H1 (cell line): ENCODE measurements around the gene NTRK1. TPM values are rescaled to one million over a fixed set of nuclear protein-coding genes. Genes with fewer than 3 reads are reported as not detected.

ENCODE experiments used
- CTCF ChIA-PET: fragments of 300-600 bp; sonication (Branson Sonifier 250); formaldehyde crosslinking; loops from one replicate; lab custom pipeline; 2021; ENCODE audit not compliant: partially characterized antibody; lab: Charles Lee
- POLR2A ChIA-PET: fragments of 300-600 bp; sonication (Branson Sonifier 250); formaldehyde crosslinking; loops from one replicate; lab custom pipeline; 2021; ENCODE audit warnings: inconsistent platforms; ENCODE audit not compliant: partially characterized antibody; lab: Charles Lee
- DNase-seq, 2 experiments: peaks; one replicate each; pipeline versions ENCODE4 v3.0.0 to v3.0.0-alpha.2; 2010 to 2022; ENCODE audit warnings: low spot score in 2 of 2, low read depth in 1 of 2, mixed read lengths in 1 of 2
- FAIRE-seq: peaks from 2 replicates; lab custom pipeline; 2011; peaks lifted over from hg19 to GRCh38; lab: Jason Lieb, UNC
- H2AFZ ChIP-seq: 2 replicates; pipeline ENCODE4 v1.8.1; 2012; ENCODE audit warnings: low read length, inconsistent platforms
- H2AK5ac ChIP-seq: 2 replicates; pipeline ENCODE4 v1.6.1; 2013; ENCODE audit warnings: low read depth, low read length
- H2BK120ac ChIP-seq: replicated peaks from 2 replicates; pipeline ENCODE3; 2013; ENCODE audit warnings: low read depth, low read length, inconsistent platforms
- H2BK12ac ChIP-seq: 2 replicates; pipeline ENCODE4 v1.6.1; 2013; ENCODE audit warnings: low read depth, low read length
- H2BK15ac ChIP-seq: 2 replicates; pipeline ENCODE4 v1.6.1; 2013; ENCODE audit warnings: low read length
- H2BK20ac ChIP-seq: 2 replicates; pipeline ENCODE4 v1.6.1; 2013; ENCODE audit warnings: low read length
- H2BK5ac ChIP-seq: 2 replicates; pipeline ENCODE4 v1.6.1; 2013; ENCODE audit warnings: low read depth, low read length
- H3K14ac ChIP-seq: 2 replicates; pipeline ENCODE4 v1.6.1; 2013; ENCODE audit warnings: inconsistent platforms; ENCODE audit not compliant: insufficient read length
- H3K18ac ChIP-seq: 2 replicates; pipeline ENCODE4 v1.6.1; 2013; ENCODE audit warnings: low read length; ENCODE audit errors: extremely low read depth
- H3K23ac ChIP-seq: 2 replicates; pipeline ENCODE4 v1.6.1; 2013; ENCODE audit warnings: inconsistent platforms; ENCODE audit not compliant: insufficient read length
- H3K23me2 ChIP-seq: 2 replicates; pipeline ENCODE4 v1.6.1; 2013; ENCODE audit warnings: low read depth, low read length
- H3K27ac ChIP-seq: 2 replicates; pipeline ENCODE4 v1.6.1; 2011; ENCODE audit warnings: low read depth, low read length, inconsistent platforms
- H3K27me3 ChIP-seq, 4 experiments: replicated peaks in 1 of 4; 1 replicate in 1 of 4; 2 replicates in 3 of 4; pipeline versions ENCODE4 v1.6.1 to v1.8.1; 2011 to 2013; ENCODE audit warnings: low read length in 3 of 4, mild to moderate bottlenecking in 3 of 4, inconsistent platforms in 2 of 4, mixed read lengths in 2 of 4, moderate library complexity in 1 of 4; ENCODE audit not compliant: control insufficient read depth in 3 of 4, insufficient read depth in 3 of 4; ENCODE audit errors: extremely low read depth in 1 of 4
- H3K36me3 ChIP-seq, 4 experiments: 2 replicates each; pipeline versions ENCODE4 v1.6.1 to v1.8.1; 2011 to 2013; ENCODE audit warnings: mild to moderate bottlenecking in 4 of 4, low read length in 3 of 4, moderate library complexity in 2 of 4, control low read depth in 1 of 4, inconsistent platforms in 1 of 4; ENCODE audit not compliant: insufficient read depth in 4 of 4, control insufficient read depth in 2 of 4
- H3K4ac ChIP-seq: replicated peaks from 2 replicates; pipeline ENCODE3; 2013; ENCODE audit warnings: low read length, low read depth, mixed read lengths, inconsistent platforms; ENCODE audit not compliant: insufficient read length
- H3K4me1 ChIP-seq, 4 experiments: replicated peaks in 1 of 4; 1 replicate in 1 of 4; 2 replicates in 3 of 4; pipeline versions ENCODE4 v1.6.1 to v1.8.1; 2011 to 2013; ENCODE audit warnings: low read length in 3 of 4, inconsistent platforms in 2 of 4, mixed read lengths in 1 of 4; ENCODE audit not compliant: insufficient read depth in 4 of 4, control insufficient read depth in 3 of 4
- H3K4me2 ChIP-seq, 2 experiments: 2 replicates each; pipeline versions ENCODE4 v1.6.1 to v1.8.1; 2011 to 2013; ENCODE audit warnings: low read depth in 2 of 2, low read length in 2 of 2, control low read depth in 1 of 2, inconsistent platforms in 1 of 2, mild to moderate bottlenecking in 1 of 2; ENCODE audit not compliant: insufficient read depth in 1 of 2
- H3K4me3 ChIP-seq, 4 experiments: fragments of 200-600, 300-600 bp in 1 of 4; sonication (generic), shearing (Covaris generic), sonication (Bioruptor Twin) in 1 of 4; 2 replicates each; pipeline versions ENCODE4 v1.5.1 to v1.8.1; 2011 to 2016; ENCODE audit warnings: low read length in 4 of 4, low read depth in 3 of 4, control low read depth in 2 of 4, inconsistent platforms in 2 of 4, mild to moderate bottlenecking in 2 of 4, mixed read lengths in 1 of 4, moderate library complexity in 1 of 4; ENCODE audit not compliant: insufficient read depth in 2 of 4; ENCODE audit errors: extremely low read depth in 1 of 4
- H3K56ac ChIP-seq: replicated peaks from 2 replicates; pipeline ENCODE3; 2013; ENCODE audit warnings: low read depth, mild to moderate bottlenecking, mixed read lengths, low read length, inconsistent platforms; ENCODE audit not compliant: insufficient read length
- H3K79me1 ChIP-seq: 2 replicates; pipeline ENCODE4 v1.6.1; 2013; ENCODE audit warnings: low read depth, low read length, control low read depth
- H3K79me2 ChIP-seq, 2 experiments: 2 replicates each; pipeline versions ENCODE4 v1.6.1 to v1.8.1; 2012 to 2013; ENCODE audit warnings: low read length in 2 of 2, mild to moderate bottlenecking in 2 of 2, inconsistent platforms in 1 of 2; ENCODE audit not compliant: insufficient read depth in 2 of 2, control insufficient read depth in 1 of 2
- H3K9ac ChIP-seq, 4 experiments: replicated peaks in 1 of 4; 1 replicate in 1 of 4; 2 replicates in 3 of 4; pipeline versions ENCODE4 v1.6.1 to v1.8.1; 2011 to 2013; ENCODE audit warnings: low read depth in 3 of 4, low read length in 3 of 4, control low read depth in 2 of 4, mild to moderate bottlenecking in 2 of 4, moderate library complexity in 2 of 4, inconsistent platforms in 1 of 4; ENCODE audit errors: extremely low read depth in 1 of 4
- H3K9me3 ChIP-seq, 2 experiments: 2 replicates each; pipeline versions ENCODE4 v1.6.1 to v1.8.1; 2012 to 2013; ENCODE audit warnings: mild to moderate bottlenecking in 2 of 2, moderate library complexity in 2 of 2, control low read depth in 1 of 2, inconsistent platforms in 1 of 2, low read depth in 1 of 2, low read length in 1 of 2, mixed read lengths in 1 of 2; ENCODE audit not compliant: insufficient read depth in 2 of 2
- H4K20me1 ChIP-seq, 2 experiments: replicated peaks in 1 of 2; 2 replicates each; pipeline versions ENCODE3 to v1.8.1; 2011 to 2013; ENCODE audit warnings: inconsistent platforms in 2 of 2, low read length in 2 of 2, mild to moderate bottlenecking in 1 of 2; ENCODE audit not compliant: insufficient read depth in 2 of 2, control insufficient read depth in 1 of 2
- H4K5ac ChIP-seq: 2 replicates; pipeline ENCODE4 v1.6.1; 2013; ENCODE audit warnings: low read length, low read depth, mixed read lengths, inconsistent platforms; ENCODE audit not compliant: insufficient read length
- H4K8ac ChIP-seq: 2 replicates; pipeline ENCODE4 v1.8.0; 2013; ENCODE audit warnings: mild to moderate bottlenecking, moderate library complexity, low read length, inconsistent platforms; ENCODE audit not compliant: insufficient read depth; ENCODE audit errors: extremely low read depth
- H4K91ac ChIP-seq: replicated peaks from 2 replicates; pipeline ENCODE3; 2013; ENCODE audit warnings: low read length, mixed read lengths, inconsistent platforms; ENCODE audit not compliant: insufficient read length
- EP300 ChIP-seq, 2 experiments: IDR thresholded peaks; 1 replicate in 1 of 2; 2 replicates in 1 of 2; pipeline ENCODE4 v1.6.1; 2011 to 2012; ENCODE audit warnings: low read depth in 2 of 2, low read length in 2 of 2, mild to moderate bottlenecking in 2 of 2, borderline replicate concordance in 1 of 2, inconsistent platforms in 1 of 2, moderate library complexity in 1 of 2
- GTF2F1 ChIP-seq: IDR thresholded peaks from 2 replicates; pipeline ENCODE4 v1.6.1; 2012; ENCODE audit warnings: low read depth, low read length, improper control_type of control experiment, borderline replicate concordance
- JUN ChIP-seq: IDR thresholded peaks from 2 replicates; pipeline ENCODE4 v1.6.1; 2011; ENCODE audit warnings: low read depth, mild to moderate bottlenecking, improper control_type of control experiment, low read length
- SP1 ChIP-seq: IDR thresholded peaks from 2 replicates; pipeline ENCODE4 v1.6.1; 2011; ENCODE audit warnings: low read depth, low read length
- ZNF274 ChIP-seq: IDR thresholded peaks from 2 replicates; pipeline ENCODE4 v1.7.0; 2012; ENCODE audit warnings: low read length, borderline replicate concordance; ENCODE audit errors: extremely low read depth
- WGBS, 2 experiments: shearing (Covaris generic) in 1 of 2; methylation state at CpG; one replicate each; pipeline versions ENCODE4 v1.1.6 to v1.1.7; 2013 to 2015; ENCODE audit warnings: low lambda C conversion rate in 2 of 2, mixed read lengths in 2 of 2, inconsistent platforms in 1 of 2, low coverage in 1 of 2, missing lambda C conversion rate in 1 of 2; ENCODE audit not compliant: insufficient replicate concordance in 2 of 2, insufficient coverage in 1 of 2, insufficient read length in 1 of 2; ENCODE audit errors: extremely low coverage in 1 of 2, missing lambda C conversion rate in 1 of 2; 5-methylcytosine and 5-hydroxymethylcytosine counted together
- polyA plus RNA-seq, 7 experiments: library from polyadenylated mRNA; depleted of rRNA in 3 of 7; stranded (reverse) in 5 of 7; unstranded in 2 of 7; fragments of >200 nt in 5 of 7; fragments of 200-250 nt in 2 of 7; gene quantifications; 1 replicate in 5 of 7; 2 replicates in 1 of 7; 4 replicates in 1 of 7; pipeline versions ENCODE4 v1.2.1 to v1.2.3, GENCODE V29; 2011 to 2013; ENCODE audit warnings: missing spikeins in 2 of 7, mixed read lengths in 2 of 7
- total RNA-seq: library from RNA; stranded (reverse); fragmentation: NEBNext Ultra II Directional; extraction: Animal tissue kit (Norgen Biotek cat#: 25700); gene quantifications from 2 replicates; pipeline ENCODE4 v1.2.1, GENCODE V29; 2021

Gene NTRK1
- total and polyA plus RNA-seq, 2 of the 8 experiments (the other 6 are each of a cell fraction or from before 2014, with no cell fraction given): 0.12 to 0.24 TPM

- no peak for DNase-seq
- Histone ChIP-seq H3K4ac (no peak overlapping the region), H2AFZ (no peak overlapping the region), H3K14ac (no peak overlapping the region), H4K20me1 (peaks cover 0 to 3% of the 10 kb centered on the region in 2 experiments), H3K27me3 (peaks cover 0 to 41% (median 17%) of the 10 kb centered on the region in 4 experiments; a peak in 6 of 7 replicates), H2BK15ac (no peak overlapping the region), H3K4me2 (no peak overlapping the region), H4K8ac (no peak overlapping the region), H3K36me3 (no peaks in the 10 kb centered on the region), H3K4me3 (no peak overlapping the region), H3K9ac (no peak overlapping the region), H4K91ac (no peak overlapping the region), H3K27ac (no peak overlapping the region), H2BK20ac (no peak overlapping the region), H3K9me3 (no peaks in the 10 kb centered on the region), H3K23ac (no peak overlapping the region), H3K56ac (no peak overlapping the region), H3K79me2 (no peaks in the 10 kb centered on the region), H2AK5ac (no peak overlapping the region), H3K18ac (no peak overlapping the region), H3K79me1 (no peaks in the 10 kb centered on the region), H2BK5ac (no peak overlapping the region), H3K23me2 (no peaks in the 10 kb centered on the region; the same call in 1 of the 2 replicates), H4K5ac (no peak overlapping the region), H3K4me1 (peaks cover 0 to 6% (median 1%) of the 10 kb centered on the region in 4 experiments; a peak in 4 of 7 replicates), H2BK12ac (no peak overlapping the region), H2BK120ac (no peak overlapping the region)
- ChIA-PET POLR2A (interaction anchor here (1.2 to 1.6 kb wide), 2 partner anchors 18 to 30 kb away, joined by 3 to 5 read pairs; no protein-coding TSS in a partner anchor), CTCF (interaction anchor here (0.6 to 31.4 kb wide), 14 partner anchors 12 to 260 kb away, joined by 3 to 719 read pairs (median 8); partner anchors contain the start of genes INSRR, NTRK1 and PEAR1)
- 91% methylated on average over 5 of the region's 5 CpGs; no CpG with 5 or more reads in 1 of the 2 experiments for WGBS, 2 experiments
- TF ChIP-seq ZNF274: no peak
- no peak for TF ChIP-seq JUN
- no peak for TF ChIP-seq EP300 (IDR thresholded peaks at IDR 0.05; ENCODE audit: borderline replicate concordance in 1 of 2, low read depth in 2 of 2, low read length in 2 of 2)
- TF ChIP-seq GTF2F1: no peak
- TF ChIP-seq SP1: no peak
- FAIRE-seq: no peak
These were observed 16.9 kb downstream of the NTRK1 start for GRCh38 chr1:156877433-156878170.
